HFFc6 (cell line): ENCODE measurements around the gene BGLAP. TPM values are rescaled to one million over a fixed set of nuclear protein-coding genes. Genes with fewer than 3 reads are reported as not detected.

Experiments used
- DNase-seq: peaks from one replicate; pipeline ENCODE4 v3.0.0-alpha.2; 2018
- H3K27ac Mint-ChIP-seq: 2 replicates; pipeline ENCODE4 v1.8.0; 2020; ENCODE audit warnings: mild to moderate bottlenecking, mixed read lengths
- H3K27me3 Mint-ChIP-seq: 2 replicates; pipeline ENCODE4 v1.8.0; 2021; ENCODE audit warnings: mild to moderate bottlenecking, moderate library complexity, mixed read lengths; ENCODE audit not compliant: insufficient read depth
- H3K36me3 Mint-ChIP-seq: 2 replicates; pipeline ENCODE4 v1.8.0; 2021; ENCODE audit warnings: low read depth, mixed read lengths
- H3K4me1 Mint-ChIP-seq: 2 replicates; pipeline ENCODE4 v1.8.0; 2020; ENCODE audit warnings: low read depth, mixed read lengths
- H3K4me3 Mint-ChIP-seq: 2 replicates; pipeline ENCODE4 v1.8.0; 2020; ENCODE audit warnings: mild to moderate bottlenecking, moderate library complexity, mixed read lengths
- H3K9me3 Mint-ChIP-seq: 2 replicates; pipeline ENCODE4 v1.8.0; 2020; ENCODE audit warnings: mild to moderate bottlenecking, mixed read lengths
- total RNA-seq, 6 experiments: library from RNA; stranded (reverse); fragmentation: NEBNext Ultra II Directional; extraction: Animal tissue kit (Norgen Biotek cat#: 25700); gene quantifications; 2 replicates in 1 of 6; 3 replicates in 5 of 6; pipeline ENCODE4 v1.2.3, GENCODE V29; 2021
- TF ChIP-seq, protein P1 (sequence below): fragments of 200-600 bp; sonication (generic); IDR thresholded peaks from 2 replicates; pipeline ENCODE4 v1.5.0; 2021; ENCODE audit warnings: antibody characterized with exemption, mild to moderate bottlenecking

BGLAP gene
- total RNA-seq, 6 experiments from 2014 or later = 0.40 to 0.62 TPM; not detected in 4

DNA sequence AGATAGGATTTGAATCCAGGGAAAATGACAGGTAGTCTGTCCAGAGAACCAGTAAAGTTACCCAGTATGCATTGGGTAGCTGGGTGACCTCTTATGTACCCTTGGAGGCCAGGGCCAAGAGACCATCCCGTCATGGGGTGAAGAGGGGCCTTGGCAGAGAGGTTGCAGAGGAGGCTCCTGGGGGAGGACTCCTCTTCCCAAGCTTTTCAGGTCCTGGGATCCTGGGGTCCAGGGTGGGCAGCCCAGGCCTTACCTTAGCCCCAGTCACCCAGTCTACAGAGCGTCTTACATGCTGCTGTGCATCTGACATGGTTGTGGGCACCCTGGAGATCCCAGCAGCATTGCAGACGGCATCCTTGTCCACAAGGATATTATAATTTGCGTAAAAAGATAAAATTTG lies 15.2 kb upstream of the BGLAP start:
- peaks cover 23% of the 10 kb centered on the region for H3K4me1 Mint-ChIP-seq
- H3K27me3 Mint-ChIP-seq = no peaks in the 10 kb centered on the region
- TF ChIP-seq, protein P1, sequence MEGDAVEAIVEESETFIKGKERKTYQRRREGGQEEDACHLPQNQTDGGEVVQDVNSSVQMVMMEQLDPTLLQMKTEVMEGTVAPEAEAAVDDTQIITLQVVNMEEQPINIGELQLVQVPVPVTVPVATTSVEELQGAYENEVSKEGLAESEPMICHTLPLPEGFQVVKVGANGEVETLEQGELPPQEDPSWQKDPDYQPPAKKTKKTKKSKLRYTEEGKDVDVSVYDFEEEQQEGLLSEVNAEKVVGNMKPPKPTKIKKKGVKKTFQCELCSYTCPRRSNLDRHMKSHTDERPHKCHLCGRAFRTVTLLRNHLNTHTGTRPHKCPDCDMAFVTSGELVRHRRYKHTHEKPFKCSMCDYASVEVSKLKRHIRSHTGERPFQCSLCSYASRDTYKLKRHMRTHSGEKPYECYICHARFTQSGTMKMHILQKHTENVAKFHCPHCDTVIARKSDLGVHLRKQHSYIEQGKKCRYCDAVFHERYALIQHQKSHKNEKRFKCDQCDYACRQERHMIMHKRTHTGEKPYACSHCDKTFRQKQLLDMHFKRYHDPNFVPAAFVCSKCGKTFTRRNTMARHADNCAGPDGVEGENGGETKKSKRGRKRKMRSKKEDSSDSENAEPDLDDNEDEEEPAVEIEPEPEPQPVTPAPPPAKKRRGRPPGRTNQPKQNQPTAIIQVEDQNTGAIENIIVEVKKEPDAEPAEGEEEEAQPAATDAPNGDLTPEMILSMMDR = no peak
- no peaks in the 10 kb centered on the region for H3K9me3 Mint-ChIP-seq
- H3K4me3 Mint-ChIP-seq = no peak overlapping the region
- no peak for DNase-seq
- no peak overlapping the region for H3K27ac Mint-ChIP-seq
- peaks cover 11% of the 10 kb centered on the region; the same call in 1 of the 2 replicates for H3K36me3 Mint-ChIP-seq

GRCh38 chr1:156228501-156228900 lies 13.5 kb upstream of the BGLAP start:
- no peak for DNase-seq
- Mint-ChIP-seq H3K9me3 (no peaks in the 10 kb centered on the region), H3K4me3 (no peak overlapping the region), H3K27me3 (no peaks in the 10 kb centered on the region; the same call in 1 of the 2 replicates), H3K4me1 (peaks cover 29% of the 10 kb centered on the region), H3K27ac (no peak overlapping the region), H3K36me3 (peaks cover 11% of the 10 kb centered on the region; the same call in 1 of the 2 replicates)
- TF ChIP-seq, protein P1 = no peak

- Mint-ChIP-seq H3K9me3 (no peaks in the 10 kb centered on the region), H3K27ac (no peak overlapping the region), H3K27me3 (no peaks in the 10 kb centered on the region; the same call in 1 of the 2 replicates), H3K4me3 (no peak overlapping the region), H3K4me1 (peaks cover 33% of the 10 kb centered on the region), H3K36me3 (peaks cover 11% of the 10 kb centered on the region; the same call in 1 of the 2 replicates)
- TF ChIP-seq, protein P1 = no peak
- no peak for DNase-seq
Measured at GRCh38 chr1:156229809-156230472, 12.0 kb upstream of the BGLAP start.

- no peak overlapping the region for H3K27ac Mint-ChIP-seq
- H3K36me3 Mint-ChIP-seq = peaks cover 11% of the 10 kb centered on the region; the same call in 1 of the 2 replicates
Measured at GRCh38 chr1:156230473-156230837, 11.5 kb upstream of the BGLAP start.

GRCh38 chr1:156232201-156232894 lies 9.6 kb upstream of the BGLAP start:
- Mint-ChIP-seq H3K9me3 (no peaks in the 10 kb centered on the region), H3K27me3 (no peaks in the 10 kb centered on the region; the same call in 1 of the 2 replicates), H3K4me1 (peaks cover 27% of the 10 kb centered on the region), H3K4me3 (no peak overlapping the region), H3K36me3 (peaks cover 15% of the 10 kb centered on the region; the same call in 1 of the 2 replicates), H3K27ac (no peak overlapping the region; the same call in 1 of the 2 replicates)
- no peak for DNase-seq
- TF ChIP-seq, protein P1 = no peak

More at GRCh38 chr1:156230473-156230837, 11.5 kb upstream of the BGLAP start:
- no peak overlapping the region for H3K4me3 Mint-ChIP-seq
- no peak for DNase-seq
- no peaks in the 10 kb centered on the region for H3K9me3 Mint-ChIP-seq
- TF ChIP-seq, protein P1 = no peak
- peaks cover 29% of the 10 kb centered on the region for H3K4me1 Mint-ChIP-seq
- no peaks in the 10 kb centered on the region; the same call in 1 of the 2 replicates for H3K27me3 Mint-ChIP-seq
